Parathyroid adenoma (tissue), 2 donors: ENCODE measurements around the gene TMEM186.

Experiments used
- H2AFZ ChIP-seq: fragments of 300-600 bp; sonication (generic); one replicate; pipeline ENCODE4 v1.7.0; 2017; ENCODE audit warnings: antibody characterized with exemption, mild to moderate bottlenecking
- H3K27ac ChIP-seq: fragments of 300-600 bp; sonication (generic); one replicate; pipeline ENCODE4 v1.7.0; 2017
- H3K27me3 ChIP-seq: fragments of 300-600 bp; sonication (generic); one replicate; pipeline ENCODE4 v1.7.0; 2017; ENCODE audit warnings: low read length; ENCODE audit not compliant: control insufficient read depth, insufficient read depth
- H3K36me3 ChIP-seq: fragments of 300-600 bp; sonication (generic); one replicate; pipeline ENCODE4 v1.7.0; 2017; ENCODE audit warnings: low read length; ENCODE audit not compliant: control insufficient read depth, insufficient read depth
- H3K4me1 ChIP-seq: fragments of 300-600 bp; sonication (generic); one replicate; pipeline ENCODE4 v1.7.0; 2017; ENCODE audit warnings: control low read depth
- H3K4me2 ChIP-seq: fragments of 300-600 bp; sonication (generic); one replicate; pipeline ENCODE4 v1.7.0; 2017; ENCODE audit warnings: low read length
- H3K4me3 ChIP-seq: fragments of 300-600 bp; sonication (generic); one replicate; pipeline ENCODE4 v1.7.0; 2017; ENCODE audit warnings: low read depth, low read length
- H3K79me2 ChIP-seq: fragments of 300-600 bp; sonication (generic); one replicate; pipeline ENCODE4 v1.7.0; 2017; ENCODE audit warnings: control low read depth
- H3K9ac ChIP-seq: fragments of 300-600 bp; sonication (generic); one replicate; pipeline ENCODE4 v1.7.0; 2017; ENCODE audit warnings: mild to moderate bottlenecking
- H3K9me3 ChIP-seq: fragments of 300-600 bp; sonication (generic); one replicate; pipeline ENCODE4 v1.7.0; 2017; ENCODE audit warnings: low read length; ENCODE audit not compliant: control insufficient read depth
- CTCF ChIP-seq: fragments of 300-600 bp; sonication (generic); IDR thresholded peaks from one replicate; pipeline ENCODE4 v1.7.0; 2017; ENCODE audit warnings: antibody characterized with exemption, mild to moderate bottlenecking
- donor health status: primary hyperparathyroidism.

TMEM186 gene

GRCh38 chr16:8826278-8826879 lies 28.9 kb upstream of the TMEM186 start:
- no peak for TF ChIP-seq CTCF
- Histone ChIP-seq H3K27me3 (no peaks in the 10 kb centered on the region), H3K9me3 (no peaks in the 10 kb centered on the region), H3K4me2 (no peak overlapping the region), H3K36me3 (no peaks in the 10 kb centered on the region), H3K27ac (no peak overlapping the region), H3K4me1 (no peaks in the 10 kb centered on the region), H3K9ac (no peak overlapping the region), H3K79me2 (peaks cover 24% of the 10 kb centered on the region), H2AFZ (no peak overlapping the region), H3K4me3 (no peak overlapping the region)

GRCh38 chr16:8822403-8822802 lies 25.0 kb upstream of the TMEM186 start:
- Histone ChIP-seq H3K79me2 (no peaks in the 10 kb centered on the region), H3K4me3 (no peak overlapping the region), H3K9me3 (no peaks in the 10 kb centered on the region), H3K27me3 (no peaks in the 10 kb centered on the region), H3K9ac (no peak overlapping the region), H3K4me1 (no peaks in the 10 kb centered on the region), H2AFZ (no peak overlapping the region), H3K36me3 (no peaks in the 10 kb centered on the region), H3K4me2 (no peak overlapping the region), H3K27ac (no peak overlapping the region)
- no peak for TF ChIP-seq CTCF

GRCh38 chr16:8819411-8820034 lies 22.1 kb upstream of the TMEM186 start:
- Histone ChIP-seq H3K36me3 (no peaks in the 10 kb centered on the region), H3K4me2 (no peak overlapping the region), H3K27ac (no peak overlapping the region)

GRCh38 chr16:8818504-8819270 lies 21.2 kb upstream of the TMEM186 start:
- Histone ChIP-seq H3K4me1 (no peaks in the 10 kb centered on the region), H3K36me3 (no peaks in the 10 kb centered on the region), H3K27ac (no peak overlapping the region), H3K9ac (no peak overlapping the region), H3K9me3 (no peaks in the 10 kb centered on the region), H3K4me3 (no peak overlapping the region), H2AFZ (no peak overlapping the region), H3K27me3 (no peaks in the 10 kb centered on the region), H3K4me2 (no peak overlapping the region), H3K79me2 (no peaks in the 10 kb centered on the region)
- no peak for TF ChIP-seq CTCF

More at GRCh38 chr16:8819411-8820034, 22.1 kb upstream of the TMEM186 start:
- no peak overlapping the region for H3K4me3 ChIP-seq
- H3K79me2 ChIP-seq, result no peaks in the 10 kb centered on the region
- H3K9ac ChIP-seq, result no peak overlapping the region
- H3K9me3 ChIP-seq, result no peaks in the 10 kb centered on the region
- TF ChIP-seq CTCF, result no peak
- no peaks in the 10 kb centered on the region for H3K27me3 ChIP-seq
- H2AFZ ChIP-seq, result no peak overlapping the region
- H3K4me1 ChIP-seq, result no peaks in the 10 kb centered on the region
